SU-DHL-6 (cell line): Measurements from ENCODE around the gene RAMACL.

Source experiments
- H2AFZ ChIP-seq: fragments of 200-600 bp; sonication (generic); 2 replicates; pipeline ENCODE4 v1.6.1; 2014; ENCODE audit warnings: low read depth, mild to moderate bottlenecking, moderate library complexity, mixed read lengths, antibody characterized with exemption, low read length; ENCODE audit not compliant: severe bottlenecking
- H3F3A ChIP-seq: fragments of 200-600 bp; shearing (Covaris generic); 2 replicates; pipeline ENCODE4 v1.6.0; 2016; ENCODE audit warnings: antibody characterized with exemption, mild to moderate bottlenecking; ENCODE audit not compliant: insufficient read depth
- H3K27ac ChIP-seq: fragments of 200-600 bp; sonication (generic); 2 replicates; pipeline ENCODE4 v1.5.1; 2016; ENCODE audit warnings: low read depth, mild to moderate bottlenecking, low read length, moderate library complexity, mixed read lengths
- H3K27me3 ChIP-seq: fragments of 200-600 bp; sonication (generic), shearing (Covaris generic); 2 replicates; pipeline ENCODE4 v1.6.0; 2014; ENCODE audit warnings: mild to moderate bottlenecking, low read length
- H3K36me3 ChIP-seq: fragments of 200-600 bp; sonication (generic); 2 replicates; pipeline ENCODE4 v1.6.1; 2014; ENCODE audit warnings: mild to moderate bottlenecking, low read length, mixed read lengths
- H3K4me2 ChIP-seq: fragments of 300-600, 200-600 bp; shearing (Covaris generic), sonication (generic); 2 replicates; pipeline ENCODE4 v1.6.0; 2014; ENCODE audit warnings: low read length, low read depth, mild to moderate bottlenecking; ENCODE audit not compliant: poor library complexity, severe bottlenecking
- H3K4me3 ChIP-seq: fragments of 200-600 bp; sonication (generic); 2 replicates; pipeline ENCODE4 v1.5.1; 2014; ENCODE audit warnings: antibody characterized with exemption, low read length, mild to moderate bottlenecking, mixed read lengths; ENCODE audit not compliant: insufficient read depth, poor library complexity, severe bottlenecking
- H3K79me2 ChIP-seq: fragments of 200-600 bp; sonication (generic); 2 replicates; pipeline ENCODE4 v1.6.1; 2014; ENCODE audit warnings: mild to moderate bottlenecking, low read length, moderate library complexity; ENCODE audit not compliant: insufficient read depth
- H3K9ac ChIP-seq: fragments of 200-600 bp; sonication (generic); 2 replicates; pipeline ENCODE4 v1.7.0; 2014; ENCODE audit warnings: mild to moderate bottlenecking, low read length
- H3K9me2 ChIP-seq: fragments of 200-600 bp; sonication (generic); replicated peaks from 2 replicates; pipeline ENCODE4 v1.6.1; 2014; ENCODE audit warnings: low read length; ENCODE audit not compliant: insufficient read depth
- H3K9me3 ChIP-seq: fragments of 200-600 bp; sonication (generic); 2 replicates; pipeline ENCODE4 v1.6.1; 2014; ENCODE audit warnings: low read length, mixed read lengths; ENCODE audit not compliant: insufficient read depth
- H4K20me1 ChIP-seq: fragments of 200-600 bp; sonication (generic); 2 replicates; pipeline ENCODE4 v1.6.1; 2014; ENCODE audit warnings: low read depth, mild to moderate bottlenecking, antibody characterized with exemption, low read length, moderate library complexity, mixed read lengths
- EZH2phosphoT487 ChIP-seq: fragments of 200-600 bp; sonication (generic), shearing (Covaris generic); conservative IDR thresholded peaks from 2 replicates; pipeline ENCODE4 v1.6.1; 2018; ENCODE audit warnings: mild to moderate bottlenecking, antibody characterized with exemption, low read length, moderate library complexity, mixed read lengths
- TF ChIP-seq, protein P1 (sequence below): fragments of 200-600 bp; sonication (generic); IDR thresholded peaks from one replicate; pipeline ENCODE4 v1.5.1; 2017; ENCODE audit warnings: antibody characterized with exemption, mild to moderate bottlenecking, low read length, moderate library complexity; ENCODE audit not compliant: insufficient read depth, poor library complexity, severe bottlenecking

The RAMACL gene

DNA sequence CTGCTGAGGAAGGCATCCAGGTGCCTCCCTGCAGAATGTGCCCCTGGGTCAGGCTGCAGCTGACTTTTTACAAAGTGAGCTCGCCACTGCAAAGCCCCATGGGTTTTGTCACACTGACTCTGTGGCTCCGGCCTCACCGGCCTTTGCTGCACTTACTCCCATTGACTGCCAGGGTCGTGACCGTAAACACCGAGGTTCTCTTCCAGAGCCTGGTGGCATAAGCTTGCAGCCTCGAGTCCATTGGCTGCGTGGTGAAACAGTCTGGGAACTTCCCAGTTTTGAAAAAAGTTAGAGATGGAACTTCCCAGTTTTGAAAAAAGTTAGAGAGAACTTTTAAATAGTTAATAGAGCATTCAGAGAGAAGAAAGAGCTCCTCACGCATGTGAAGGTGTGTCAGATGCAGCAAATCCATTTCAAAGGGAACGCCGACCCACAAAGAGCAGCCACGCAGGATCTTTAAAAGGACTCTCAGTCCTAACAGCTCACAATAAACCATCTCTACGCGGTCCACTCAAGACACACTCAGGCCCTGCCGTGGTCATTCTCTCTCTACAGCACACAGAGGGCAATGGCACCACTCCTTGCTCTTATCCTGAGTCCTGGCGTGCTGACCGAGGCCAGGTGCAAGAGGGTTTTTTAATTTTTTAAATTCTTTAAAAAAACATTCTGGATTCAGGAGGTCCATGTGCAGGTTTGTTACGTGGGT lies 12.8 kb downstream of the RAMACL start:
- Histone ChIP-seq H3K4me3 (no peak overlapping the region), H3K9me3 (no peaks in the 10 kb centered on the region), H4K20me1 (no peaks in the 10 kb centered on the region), H3K79me2 (no peaks in the 10 kb centered on the region), H3K27ac (no peak overlapping the region), H3K4me2 (no peak overlapping the region), H3K36me3 (no peaks in the 10 kb centered on the region), H2AFZ (no peak overlapping the region), H3F3A (no peaks in the 10 kb centered on the region), H3K9ac (no peak overlapping the region), H3K9me2 (no peaks in the 10 kb centered on the region), H3K27me3 (no peaks in the 10 kb centered on the region)
- no peak for TF ChIP-seq EZH2phosphoT487
- TF ChIP-seq, protein P1, sequence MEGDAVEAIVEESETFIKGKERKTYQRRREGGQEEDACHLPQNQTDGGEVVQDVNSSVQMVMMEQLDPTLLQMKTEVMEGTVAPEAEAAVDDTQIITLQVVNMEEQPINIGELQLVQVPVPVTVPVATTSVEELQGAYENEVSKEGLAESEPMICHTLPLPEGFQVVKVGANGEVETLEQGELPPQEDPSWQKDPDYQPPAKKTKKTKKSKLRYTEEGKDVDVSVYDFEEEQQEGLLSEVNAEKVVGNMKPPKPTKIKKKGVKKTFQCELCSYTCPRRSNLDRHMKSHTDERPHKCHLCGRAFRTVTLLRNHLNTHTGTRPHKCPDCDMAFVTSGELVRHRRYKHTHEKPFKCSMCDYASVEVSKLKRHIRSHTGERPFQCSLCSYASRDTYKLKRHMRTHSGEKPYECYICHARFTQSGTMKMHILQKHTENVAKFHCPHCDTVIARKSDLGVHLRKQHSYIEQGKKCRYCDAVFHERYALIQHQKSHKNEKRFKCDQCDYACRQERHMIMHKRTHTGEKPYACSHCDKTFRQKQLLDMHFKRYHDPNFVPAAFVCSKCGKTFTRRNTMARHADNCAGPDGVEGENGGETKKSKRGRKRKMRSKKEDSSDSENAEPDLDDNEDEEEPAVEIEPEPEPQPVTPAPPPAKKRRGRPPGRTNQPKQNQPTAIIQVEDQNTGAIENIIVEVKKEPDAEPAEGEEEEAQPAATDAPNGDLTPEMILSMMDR, result no peak

DNA sequence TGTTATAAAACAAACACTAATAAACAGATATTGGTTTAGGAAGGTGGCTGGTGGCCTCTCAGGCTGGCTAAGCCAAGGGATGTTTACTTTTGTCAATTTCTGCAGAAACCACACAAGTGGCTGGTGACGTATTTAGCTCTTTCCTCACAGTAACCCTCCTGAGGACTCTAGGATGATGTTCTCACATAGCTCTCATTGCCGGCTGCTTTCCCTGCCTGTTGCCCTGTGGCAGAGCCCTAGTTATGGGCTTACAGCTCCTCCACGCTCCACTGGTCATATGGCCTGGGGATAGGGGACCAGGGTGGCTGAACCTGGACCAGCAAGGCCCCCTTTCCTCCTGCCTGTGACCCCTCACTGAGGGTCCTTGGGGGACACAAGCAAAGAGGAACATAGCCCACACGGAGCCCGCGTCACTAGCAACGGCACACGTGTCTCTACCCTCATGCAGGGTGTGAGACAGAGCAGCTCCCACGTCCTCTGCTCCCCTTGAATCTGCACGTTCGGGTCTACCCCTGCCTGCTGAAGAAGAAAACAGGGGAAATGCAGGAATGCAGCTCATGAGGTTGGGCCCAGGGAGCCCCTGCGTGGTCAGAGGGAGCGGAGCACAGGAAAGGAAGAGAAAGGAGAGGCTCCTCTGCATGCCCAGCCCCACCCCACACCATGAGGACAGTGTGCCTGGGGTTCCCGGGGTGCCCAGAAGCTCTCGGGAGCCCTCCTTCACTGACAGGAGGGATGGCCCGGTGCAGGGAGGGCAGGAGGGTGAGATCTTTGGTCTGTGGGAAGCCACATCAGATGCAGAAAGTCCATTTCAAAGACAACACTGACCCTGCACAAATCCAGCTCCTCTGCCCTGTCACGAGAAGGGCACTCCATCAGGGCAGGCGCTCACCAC lies 13.9 kb downstream of the RAMACL start:
- Histone ChIP-seq H3K9me3 (no peaks in the 10 kb centered on the region), H3K36me3 (no peaks in the 10 kb centered on the region), H3K27ac (no peak overlapping the region), H4K20me1 (no peaks in the 10 kb centered on the region), H3K4me3 (no peak overlapping the region), H3K9me2 (no peaks in the 10 kb centered on the region), H3K9ac (no peak overlapping the region), H3F3A (no peaks in the 10 kb centered on the region), H3K27me3 (no peaks in the 10 kb centered on the region), H3K4me2 (no peak overlapping the region), H3K79me2 (no peaks in the 10 kb centered on the region), H2AFZ (no peak overlapping the region)
- TF ChIP-seq EZH2phosphoT487, result no peak
- TF ChIP-seq, protein P1, result no peak

DNA sequence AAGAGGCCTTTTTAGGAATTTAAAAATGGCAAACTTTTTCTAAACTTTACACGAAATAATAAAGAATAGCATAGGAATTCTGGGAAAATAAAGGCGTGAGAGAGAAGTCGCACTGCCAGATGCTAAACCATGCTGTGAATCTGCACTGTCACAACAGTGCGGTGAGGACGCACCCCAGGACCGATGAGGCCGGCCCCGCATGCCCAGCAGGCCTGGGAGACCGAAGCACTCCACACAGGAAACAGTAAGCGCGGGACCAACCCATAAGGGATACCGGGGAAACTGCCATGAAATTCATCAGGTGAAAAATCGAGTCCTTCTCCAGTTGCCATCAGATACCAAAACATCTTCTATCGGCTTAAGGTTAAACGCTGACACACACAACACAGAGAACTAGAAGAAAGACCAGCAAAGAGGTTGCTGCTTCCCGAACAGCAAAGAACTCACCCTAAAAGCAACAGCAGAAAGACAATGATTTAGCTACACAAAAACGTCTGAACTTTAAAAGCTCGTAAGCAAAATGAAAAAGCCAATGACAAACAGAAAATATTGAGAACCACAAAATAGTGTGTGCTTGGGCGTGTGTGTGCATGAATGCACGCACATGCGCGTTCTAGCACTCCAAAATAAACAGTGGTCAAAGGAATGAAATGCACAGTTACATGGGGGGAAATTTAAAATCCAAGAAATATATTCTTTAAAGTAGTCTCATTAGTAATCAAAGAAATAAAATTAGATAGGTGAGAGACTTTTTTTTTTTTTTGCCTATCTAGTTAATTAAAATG lies 15.4 kb downstream of the RAMACL start:
- Histone ChIP-seq H4K20me1 (no peaks in the 10 kb centered on the region), H2AFZ (no peak overlapping the region), H3K9me3 (no peaks in the 10 kb centered on the region), H3K9ac (no peak overlapping the region), H3K36me3 (no peaks in the 10 kb centered on the region), H3K4me3 (no peak overlapping the region), H3F3A (no peaks in the 10 kb centered on the region), H3K4me2 (no peak overlapping the region), H3K27me3 (no peaks in the 10 kb centered on the region), H3K27ac (no peak overlapping the region), H3K9me2 (no peaks in the 10 kb centered on the region), H3K79me2 (no peaks in the 10 kb centered on the region)
- TF ChIP-seq, protein P1, result no peak
- no peak for TF ChIP-seq EZH2phosphoT487
